ENCODE measurements around the gene AMDHD2.
"Not testable (repeated sequence)": the region's sequence is repeated elsewhere in the genome, so short reads cannot be mapped to it uniquely, and the experiment has no call there.

Gene AMDHD2

DNA sequence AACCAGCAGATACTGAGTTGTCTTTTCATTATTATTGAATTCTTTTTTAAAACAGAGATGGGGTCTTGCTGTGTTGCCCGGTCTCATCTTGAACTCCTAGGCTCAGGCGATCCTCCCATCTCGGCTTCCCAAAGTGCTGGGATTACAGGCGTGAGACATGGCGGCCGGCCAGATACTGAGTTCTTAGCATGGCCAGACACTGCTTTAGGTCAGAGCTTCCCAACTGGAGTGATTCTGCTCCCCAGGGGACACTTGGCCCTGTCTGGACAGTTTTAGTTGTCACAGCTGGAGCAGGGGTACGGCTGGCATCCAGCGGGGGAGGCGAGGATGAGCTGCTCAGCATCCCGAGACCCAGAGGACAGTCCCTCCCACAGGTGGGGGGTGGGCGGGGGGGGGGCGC is 58.7 kb downstream of the AMDHD2 start:
- not testable (repeated sequence) for DNase-seq, ATAC-seq

- ATAC-seq = peak; percentile 75
- DNase-seq = not testable (repeated sequence)
Measured at GRCh38 chr16:2580143-2580542, 60.0 kb downstream of the AMDHD2 start.

DNA sequence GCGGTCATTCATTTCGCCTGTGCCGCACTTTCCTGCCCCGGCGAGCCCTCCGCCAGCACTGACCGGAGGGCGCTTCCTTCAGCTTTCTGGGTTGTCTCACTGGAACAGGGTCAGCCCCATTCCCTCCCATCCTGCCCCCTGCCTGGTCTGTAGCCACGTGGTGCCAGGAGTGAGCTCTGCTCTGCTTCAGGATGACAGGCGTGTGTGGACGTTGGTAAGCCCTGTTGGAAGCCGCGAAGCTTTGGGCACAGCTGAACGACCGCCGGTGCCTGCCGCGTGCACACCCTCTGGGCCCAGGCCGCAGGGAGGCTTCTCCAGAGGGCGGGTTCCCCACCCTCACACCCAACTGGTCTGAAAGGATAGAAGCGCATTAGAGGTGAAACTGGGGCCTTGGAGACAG is 60.6 kb downstream of the AMDHD2 start:
- ATAC-seq, DNase-seq: not testable (repeated sequence)
